ENCODE results near the gene DNAJC13.

The DNAJC13 gene

DNA sequence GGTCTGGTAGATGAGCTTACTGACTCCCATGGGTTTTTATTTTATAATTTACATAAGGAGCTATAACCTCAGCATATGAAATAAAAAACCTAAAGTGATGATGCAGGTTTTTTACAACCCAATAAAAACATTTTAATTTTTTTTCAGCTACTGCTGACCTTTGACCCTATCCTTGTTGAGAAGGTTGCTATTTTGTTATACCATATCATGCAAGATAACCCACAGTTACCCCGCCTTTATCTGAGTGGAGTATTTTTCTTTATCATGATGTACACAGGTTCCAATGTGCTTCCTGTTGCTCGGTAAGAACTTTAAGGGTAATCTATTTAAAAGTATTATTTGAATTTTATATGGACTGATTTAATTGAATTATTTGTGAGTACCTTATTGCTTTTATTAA lies 70.8 kb downstream of the DNAJC13 start:
- no peak for ATAC-seq
- no peak for TF ChIP-seq ZNF565 (CRISPR knock-in tag; conservative IDR thresholded peaks at IDR 0.05; ENCODE audit: low read depth)
- no peak for TF ChIP-seq OSR1 (CRISPR knock-in tag; IDR thresholded peaks at IDR 0.05)
- TF ChIP-seq ZFP3 (CRISPR knock-in tag; IDR thresholded peaks at IDR 0.05): no peak
- no peak for TF ChIP-seq PPARA (CRISPR knock-in tag; IDR thresholded peaks at IDR 0.05; ENCODE audit: borderline replicate concordance)

DNA sequence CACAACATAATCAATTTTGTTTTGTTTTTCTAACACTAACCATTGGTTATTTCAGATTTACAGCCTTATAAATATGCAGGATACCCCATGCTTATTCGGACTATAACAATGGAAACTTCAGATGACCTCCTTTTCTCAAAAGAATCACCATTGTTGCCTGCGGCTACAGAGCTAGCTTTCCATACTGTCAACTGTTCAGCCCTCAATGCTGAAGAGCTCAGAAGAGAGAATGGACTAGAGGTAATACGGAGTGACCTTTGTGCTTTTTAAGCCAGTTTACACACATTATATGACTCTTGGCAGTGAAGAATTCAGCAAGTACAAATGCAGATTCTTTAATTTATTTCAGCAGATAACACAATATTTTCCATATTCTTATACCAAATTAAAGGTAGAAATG lies 81.8 kb downstream of the DNAJC13 start:
- TF ChIP-seq ARNTL (CRISPR knock-in tag; IDR thresholded peaks at IDR 0.05; ENCODE audit: borderline replicate concordance, low read depth) (no peak), ZNF565 (CRISPR knock-in tag; conservative IDR thresholded peaks at IDR 0.05; ENCODE audit: low read depth) (no peak), RARB (CRISPR knock-in tag; IDR thresholded peaks at IDR 0.05) (no peak), ISL1 (CRISPR knock-in tag; IDR thresholded peaks at IDR 0.05) (no peak), TOX (CRISPR knock-in tag; IDR thresholded peaks at IDR 0.05; ENCODE audit: borderline replicate concordance) (no peak), CSDC2 (CRISPR knock-in tag; IDR thresholded peaks at IDR 0.05) (no peak), ZC3H10 (CRISPR knock-in tag; IDR thresholded peaks at IDR 0.05) (no peak), SNAI2 (CRISPR knock-in tag; IDR thresholded peaks at IDR 0.05) (no peak), ZFP30 (CRISPR knock-in tag; IDR thresholded peaks at IDR 0.05) (no peak)
- TF ChIP-seq, protein P1, sequence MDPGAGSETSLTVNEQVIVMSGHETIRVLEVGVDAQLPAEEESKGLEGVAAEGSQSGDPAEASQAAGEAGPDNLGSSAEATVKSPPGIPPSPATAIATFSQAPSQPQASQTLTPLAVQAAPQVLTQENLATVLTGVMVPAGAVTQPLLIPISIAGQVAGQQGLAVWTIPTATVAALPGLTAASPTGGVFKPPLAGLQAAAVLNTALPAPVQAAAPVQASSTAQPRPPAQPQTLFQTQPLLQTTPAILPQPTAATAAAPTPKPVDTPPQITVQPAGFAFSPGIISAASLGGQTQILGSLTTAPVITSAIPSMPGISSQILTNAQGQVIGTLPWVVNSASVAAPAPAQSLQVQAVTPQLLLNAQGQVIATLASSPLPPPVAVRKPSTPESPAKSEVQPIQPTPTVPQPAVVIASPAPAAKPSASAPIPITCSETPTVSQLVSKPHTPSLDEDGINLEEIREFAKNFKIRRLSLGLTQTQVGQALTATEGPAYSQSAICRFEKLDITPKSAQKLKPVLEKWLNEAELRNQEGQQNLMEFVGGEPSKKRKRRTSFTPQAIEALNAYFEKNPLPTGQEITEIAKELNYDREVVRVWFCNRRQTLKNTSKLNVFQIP (CRISPR knock-in tag; IDR thresholded peaks at IDR 0.05; ENCODE audit: borderline replicate concordance, low read depth): no peak
- TF ChIP-seq, protein P2, sequence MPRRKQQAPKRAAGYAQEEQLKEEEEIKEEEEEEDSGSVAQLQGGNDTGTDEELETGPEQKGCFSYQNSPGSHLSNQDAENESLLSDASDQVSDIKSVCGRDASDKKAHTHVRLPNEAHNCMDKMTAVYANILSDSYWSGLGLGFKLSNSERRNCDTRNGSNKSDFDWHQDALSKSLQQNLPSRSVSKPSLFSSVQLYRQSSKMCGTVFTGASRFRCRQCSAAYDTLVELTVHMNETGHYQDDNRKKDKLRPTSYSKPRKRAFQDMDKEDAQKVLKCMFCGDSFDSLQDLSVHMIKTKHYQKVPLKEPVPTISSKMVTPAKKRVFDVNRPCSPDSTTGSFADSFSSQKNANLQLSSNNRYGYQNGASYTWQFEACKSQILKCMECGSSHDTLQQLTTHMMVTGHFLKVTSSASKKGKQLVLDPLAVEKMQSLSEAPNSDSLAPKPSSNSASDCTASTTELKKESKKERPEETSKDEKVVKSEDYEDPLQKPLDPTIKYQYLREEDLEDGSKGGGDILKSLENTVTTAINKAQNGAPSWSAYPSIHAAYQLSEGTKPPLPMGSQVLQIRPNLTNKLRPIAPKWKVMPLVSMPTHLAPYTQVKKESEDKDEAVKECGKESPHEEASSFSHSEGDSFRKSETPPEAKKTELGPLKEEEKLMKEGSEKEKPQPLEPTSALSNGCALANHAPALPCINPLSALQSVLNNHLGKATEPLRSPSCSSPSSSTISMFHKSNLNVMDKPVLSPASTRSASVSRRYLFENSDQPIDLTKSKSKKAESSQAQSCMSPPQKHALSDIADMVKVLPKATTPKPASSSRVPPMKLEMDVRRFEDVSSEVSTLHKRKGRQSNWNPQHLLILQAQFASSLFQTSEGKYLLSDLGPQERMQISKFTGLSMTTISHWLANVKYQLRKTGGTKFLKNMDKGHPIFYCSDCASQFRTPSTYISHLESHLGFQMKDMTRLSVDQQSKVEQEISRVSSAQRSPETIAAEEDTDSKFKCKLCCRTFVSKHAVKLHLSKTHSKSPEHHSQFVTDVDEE (CRISPR knock-in tag; IDR thresholded peaks at IDR 0.05): no peak
- ATAC-seq: no peak

DNA sequence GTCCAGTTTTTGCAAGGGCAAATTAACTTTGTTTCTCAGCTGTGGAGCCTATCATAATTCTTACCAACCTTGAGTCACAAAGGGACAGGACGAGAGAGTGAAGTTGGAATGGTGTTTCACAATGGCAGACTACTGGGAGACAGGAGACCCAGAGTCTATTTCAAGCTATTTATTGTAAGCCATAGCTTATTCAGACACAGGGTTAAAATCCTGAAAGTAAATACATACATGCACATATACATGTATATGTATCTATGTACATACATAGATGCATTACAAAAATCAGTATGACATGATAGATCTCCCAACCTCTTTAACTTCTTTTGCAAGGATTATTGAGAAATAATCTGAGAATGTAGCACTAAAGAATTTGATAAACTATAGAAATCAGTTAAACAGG lies 86.3 kb downstream of the DNAJC13 start:
- ATAC-seq: no peak
- no peak for TF ChIP-seq PPARA (CRISPR knock-in tag; IDR thresholded peaks at IDR 0.05; ENCODE audit: borderline replicate concordance)
- TF ChIP-seq ISL1 (CRISPR knock-in tag; IDR thresholded peaks at IDR 0.05): no peak
- no peak for TF ChIP-seq ARNTL (CRISPR knock-in tag; IDR thresholded peaks at IDR 0.05; ENCODE audit: borderline replicate concordance, low read depth)
- TF ChIP-seq ESRRG (CRISPR knock-in tag; IDR thresholded peaks at IDR 0.05): no peak
- no peak for TF ChIP-seq OSR1 (CRISPR knock-in tag; IDR thresholded peaks at IDR 0.05)

DNA sequence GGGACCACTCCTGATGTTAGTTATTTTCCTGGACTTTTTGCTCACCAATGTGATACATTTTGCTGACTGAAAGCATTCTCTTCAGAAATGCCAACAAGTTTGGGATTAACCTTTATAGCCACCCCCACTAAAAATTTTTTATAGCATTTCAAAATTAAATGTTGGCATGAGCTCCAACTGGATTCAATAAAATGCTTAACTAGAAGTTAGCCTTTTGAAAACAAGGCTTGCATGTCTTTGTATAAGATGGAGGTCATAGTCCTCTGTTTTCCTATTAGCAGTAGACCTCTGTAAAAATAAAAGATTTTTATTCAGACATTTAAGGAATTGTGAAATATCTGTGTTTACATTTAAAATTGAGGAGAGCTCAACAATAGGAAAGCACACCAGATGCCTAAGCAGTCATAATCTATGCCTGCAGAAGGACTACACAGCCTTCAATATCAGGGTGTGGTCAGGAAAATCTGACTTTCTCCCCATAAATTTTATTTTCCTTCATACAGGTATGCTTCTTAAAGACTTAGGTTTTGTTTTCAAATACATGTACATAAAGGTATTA lies 87.2 kb downstream of the DNAJC13 start:
- no peak for ATAC-seq
- no peak for TF ChIP-seq SNAI2 (CRISPR knock-in tag; IDR thresholded peaks at IDR 0.05)
- TF ChIP-seq TOX (CRISPR knock-in tag; IDR thresholded peaks at IDR 0.05; ENCODE audit: borderline replicate concordance): no peak
- TF ChIP-seq TCF4 (CRISPR knock-in tag; IDR thresholded peaks at IDR 0.05; ENCODE audit: borderline replicate concordance): no peak
- TF ChIP-seq ZFP3 (CRISPR knock-in tag; IDR thresholded peaks at IDR 0.05): no peak
- TF ChIP-seq, protein P3, sequence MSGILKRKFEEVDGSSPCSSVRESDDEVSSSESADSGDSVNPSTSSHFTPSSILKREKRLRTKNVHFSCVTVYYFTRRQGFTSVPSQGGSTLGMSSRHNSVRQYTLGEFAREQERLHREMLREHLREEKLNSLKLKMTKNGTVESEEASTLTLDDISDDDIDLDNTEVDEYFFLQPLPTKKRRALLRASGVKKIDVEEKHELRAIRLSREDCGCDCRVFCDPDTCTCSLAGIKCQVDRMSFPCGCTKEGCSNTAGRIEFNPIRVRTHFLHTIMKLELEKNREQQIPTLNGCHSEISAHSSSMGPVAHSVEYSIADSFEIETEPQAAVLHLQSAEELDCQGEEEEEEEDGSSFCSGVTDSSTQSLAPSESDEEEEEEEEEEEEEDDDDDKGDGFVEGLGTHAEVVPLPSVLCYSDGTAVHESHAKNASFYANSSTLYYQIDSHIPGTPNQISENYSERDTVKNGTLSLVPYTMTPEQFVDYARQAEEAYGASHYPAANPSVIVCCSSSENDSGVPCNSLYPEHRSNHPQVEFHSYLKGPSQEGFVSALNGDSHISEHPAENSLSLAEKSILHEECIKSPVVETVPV (CRISPR knock-in tag; IDR thresholded peaks at IDR 0.05): no peak
- TF ChIP-seq ZNF565 (CRISPR knock-in tag; conservative IDR thresholded peaks at IDR 0.05; ENCODE audit: low read depth): no peak
- no peak for TF ChIP-seq ISL1 (CRISPR knock-in tag; IDR thresholded peaks at IDR 0.05)
- no peak for TF ChIP-seq ZC3H10 (CRISPR knock-in tag; IDR thresholded peaks at IDR 0.05)
- TF ChIP-seq, protein P1 (CRISPR knock-in tag; IDR thresholded peaks at IDR 0.05; ENCODE audit: borderline replicate concordance, low read depth): no peak
- TF ChIP-seq ZNF8 (CRISPR knock-in tag; IDR thresholded peaks at IDR 0.05): no peak
- TF ChIP-seq, protein P2 (CRISPR knock-in tag; IDR thresholded peaks at IDR 0.05): no peak
- TF ChIP-seq CSDC2 (CRISPR knock-in tag; IDR thresholded peaks at IDR 0.05): no peak
- TF ChIP-seq, protein P4, sequence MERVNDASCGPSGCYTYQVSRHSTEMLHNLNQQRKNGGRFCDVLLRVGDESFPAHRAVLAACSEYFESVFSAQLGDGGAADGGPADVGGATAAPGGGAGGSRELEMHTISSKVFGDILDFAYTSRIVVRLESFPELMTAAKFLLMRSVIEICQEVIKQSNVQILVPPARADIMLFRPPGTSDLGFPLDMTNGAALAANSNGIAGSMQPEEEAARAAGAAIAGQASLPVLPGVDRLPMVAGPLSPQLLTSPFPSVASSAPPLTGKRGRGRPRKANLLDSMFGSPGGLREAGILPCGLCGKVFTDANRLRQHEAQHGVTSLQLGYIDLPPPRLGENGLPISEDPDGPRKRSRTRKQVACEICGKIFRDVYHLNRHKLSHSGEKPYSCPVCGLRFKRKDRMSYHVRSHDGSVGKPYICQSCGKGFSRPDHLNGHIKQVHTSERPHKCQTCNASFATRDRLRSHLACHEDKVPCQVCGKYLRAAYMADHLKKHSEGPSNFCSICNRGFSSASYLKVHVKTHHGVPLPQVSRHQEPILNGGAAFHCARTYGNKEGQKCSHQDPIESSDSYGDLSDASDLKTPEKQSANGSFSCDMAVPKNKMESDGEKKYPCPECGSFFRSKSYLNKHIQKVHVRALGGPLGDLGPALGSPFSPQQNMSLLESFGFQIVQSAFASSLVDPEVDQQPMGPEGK (CRISPR knock-in tag; IDR thresholded peaks at IDR 0.05; ENCODE audit: borderline replicate concordance): no peak
- TF ChIP-seq ARNTL (CRISPR knock-in tag; IDR thresholded peaks at IDR 0.05; ENCODE audit: borderline replicate concordance, low read depth): no peak
- TF ChIP-seq BACH2 (CRISPR knock-in tag; IDR thresholded peaks at IDR 0.05; ENCODE audit: borderline replicate concordance): no peak
- no peak for TF ChIP-seq ZFP30 (CRISPR knock-in tag; IDR thresholded peaks at IDR 0.05)
